ENCODE measurements around the gene AKTIP.
A peak's percentile ranks its signal among the peaks of the same experiment; 100 is the strongest.
"Not testable (repeated sequence)": the region's sequence is repeated elsewhere in the genome, so short reads cannot be mapped to it uniquely, and the experiment has no call there.

Gene AKTIP

GRCh38 chr16:53502331-53503269 is at the start of gene AKTIP:
Gene AKTIP (minus strand): TSS chr16:53503209. CDS start chr16:53500259, 2,950 bp downstream.
- DNase-seq, result peak; percentile 44

GRCh38 chr16:53549970-53550690 is 47.1 kb upstream of the AKTIP start:
- DNase-seq, result peak; percentile 64

- peak; percentile 26 for DNase-seq
Observed at GRCh38 chr16:53546988-53547391, 44.0 kb upstream of the AKTIP start.

GRCh38 chr16:53545433-53545832 is 42.4 kb upstream of the AKTIP start:
- no peak for DNase-seq

- DNase-seq, result no peak
Observed at GRCh38 chr16:53542283-53542682, 39.3 kb upstream of the AKTIP start.

- DNase-seq, result no peak
Observed at GRCh38 chr16:53541326-53541725, 38.3 kb upstream of the AKTIP start.

GRCh38 chr16:53539759-53540718 is 37.0 kb upstream of the AKTIP start:
- not testable (repeated sequence) for DNase-seq

- not testable (repeated sequence) for DNase-seq
Observed at GRCh38 chr16:53539346-53539745, 36.3 kb upstream of the AKTIP start.

- no peak for DNase-seq
Observed at GRCh38 chr16:53537626-53538025, 34.6 kb upstream of the AKTIP start.

- no peak for DNase-seq
Observed at GRCh38 chr16:53534206-53534605, 31.2 kb upstream of the AKTIP start.

GRCh38 chr16:53530741-53531140 is 27.7 kb upstream of the AKTIP start:
- DNase-seq, result no peak

GRCh38 chr16:53530046-53530445 is 27.0 kb upstream of the AKTIP start:
- DNase-seq, result no peak

- DNase-seq, result no peak
Observed at GRCh38 chr16:53529513-53529912, 26.5 kb upstream of the AKTIP start.

GRCh38 chr16:53528797-53529196 is 25.8 kb upstream of the AKTIP start:
- DNase-seq, result no peak

GRCh38 chr16:53523971-53524548 is 21.1 kb upstream of the AKTIP start:
- no peak for DNase-seq

- no peak for DNase-seq
Observed at GRCh38 chr16:53523126-53523804, 20.3 kb upstream of the AKTIP start.

- DNase-seq, result no peak
Observed at GRCh38 chr16:53519417-53520091, 16.5 kb upstream of the AKTIP start.

- DNase-seq, result no peak
Observed at GRCh38 chr16:53518550-53519416, 15.8 kb upstream of the AKTIP start.

- no peak for DNase-seq
Observed at GRCh38 chr16:53517851-53518250, 14.8 kb upstream of the AKTIP start.

- no peak for DNase-seq
Observed at GRCh38 chr16:53515811-53516210, 12.8 kb upstream of the AKTIP start.

Measured in NCI-H2227 treated with DMSO at 0.1 percent for 48 hours (cell line).